Activated T-cell treated with anti-CD3 and anti-CD28 coated beads, Interleukin-2, amount 50 U/mL, for 72 hours (primary cell): Measurements from ENCODE around the gene AMFR. TPM values are rescaled to one million over a fixed set of nuclear protein-coding genes. Genes with fewer than 3 reads are reported as not detected.

Source experiments
- ATAC-seq, 2 donors: fragments of 150-1000 bp; cut with Tn5 transposase; replicated peaks in 1 of 2; 2 replicates each; pipeline ENCODE4 v1.10.0; 2021; ENCODE audit warnings: moderate library complexity in 2 of 2, mild to moderate bottlenecking in 1 of 2
- DNase-seq, 2 donors: peaks; one replicate each; pipeline ENCODE4 v3.0.0; 2021 to 2022; ENCODE audit warnings: mixed read lengths in 1 of 2
- H3K27ac Mint-ChIP-seq: one replicate; pipeline ENCODE4 v1.8.0; 2022; ENCODE audit warnings: mild to moderate bottlenecking, moderate library complexity, mixed read lengths
- H3K27me3 Mint-ChIP-seq: one replicate; pipeline ENCODE4 v1.8.0; 2022; ENCODE audit warnings: low read depth, mixed read lengths
- H3K36me3 Mint-ChIP-seq, 2 donors: one replicate each; pipeline ENCODE4 v1.8.0; 2022; ENCODE audit warnings: mixed read lengths in 2 of 2, mild to moderate bottlenecking in 1 of 2; ENCODE audit not compliant: insufficient read depth in 2 of 2
- H3K4me1 Mint-ChIP-seq: one replicate; pipeline ENCODE4 v1.8.0; 2022; ENCODE audit warnings: low read depth, mixed read lengths
- H3K4me3 Mint-ChIP-seq, 2 donors: one replicate each; pipeline ENCODE4 v1.8.0; 2022; ENCODE audit warnings: mild to moderate bottlenecking in 2 of 2, mixed read lengths in 2 of 2, moderate library complexity in 2 of 2
- H3K9me3 Mint-ChIP-seq, 2 donors: one replicate each; pipeline ENCODE4 v1.8.0; 2022; ENCODE audit warnings: mixed read lengths in 2 of 2
- total RNA-seq, 2 donors: library from RNA; stranded (reverse); gene quantifications; one replicate each; pipeline ENCODE4 v1.2.3, GENCODE V29; 2022

The AMFR gene
- total RNA-seq, 2 donors from 2014 or later, result 70.1 to 75.0 TPM

DNA sequence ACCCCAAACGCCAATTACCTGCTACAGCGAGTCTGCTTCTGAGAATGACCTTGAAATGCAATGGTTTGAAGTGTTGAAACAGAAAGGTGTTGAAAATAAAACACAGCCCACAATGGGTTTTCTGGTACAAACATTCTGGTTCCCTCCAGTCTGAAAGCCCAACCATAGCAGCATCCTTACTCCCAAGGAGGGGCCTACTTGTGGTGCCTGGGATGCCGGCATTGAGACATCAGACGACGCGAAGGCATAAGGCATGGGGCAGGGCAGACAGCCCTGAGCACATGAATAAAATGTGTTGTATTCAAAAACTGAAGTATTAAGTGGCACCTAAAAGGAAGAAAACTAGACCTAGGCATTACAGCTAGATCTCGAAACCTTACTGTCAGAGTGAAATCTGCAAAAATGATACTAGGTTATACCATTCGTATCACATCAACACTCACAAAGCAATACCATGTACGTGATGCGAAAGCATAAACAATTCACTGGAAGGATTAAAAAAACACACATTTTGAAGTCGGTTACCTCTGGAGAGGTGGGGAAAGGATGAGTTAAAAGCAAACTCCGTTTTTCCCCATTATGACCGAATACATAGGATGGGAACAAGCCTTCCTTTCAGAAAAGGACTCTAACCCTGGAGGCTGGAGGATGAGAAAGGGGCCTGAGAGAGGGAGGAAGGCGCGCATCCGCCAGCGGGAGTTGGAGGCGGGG is 25.1 kb upstream of the AMFR start:
- DNase-seq (peak in 1 of 2 donors; percentile 17), ATAC-seq (peak; percentile 14 to 53)
- peak overlapping the region; percentile 92 to 93 for H3K4me3 Mint-ChIP-seq
- peaks cover 13 to 40% of the 10 kb centered on the region in 2 donors for H3K36me3 Mint-ChIP-seq
- H3K27ac Mint-ChIP-seq, result peak overlapping the region; percentile 100
- peaks cover 50% of the 10 kb centered on the region for H3K4me1 Mint-ChIP-seq
- no peaks in the 10 kb centered on the region for H3K9me3 Mint-ChIP-seq
- no peaks in the 10 kb centered on the region for H3K27me3 Mint-ChIP-seq

DNA sequence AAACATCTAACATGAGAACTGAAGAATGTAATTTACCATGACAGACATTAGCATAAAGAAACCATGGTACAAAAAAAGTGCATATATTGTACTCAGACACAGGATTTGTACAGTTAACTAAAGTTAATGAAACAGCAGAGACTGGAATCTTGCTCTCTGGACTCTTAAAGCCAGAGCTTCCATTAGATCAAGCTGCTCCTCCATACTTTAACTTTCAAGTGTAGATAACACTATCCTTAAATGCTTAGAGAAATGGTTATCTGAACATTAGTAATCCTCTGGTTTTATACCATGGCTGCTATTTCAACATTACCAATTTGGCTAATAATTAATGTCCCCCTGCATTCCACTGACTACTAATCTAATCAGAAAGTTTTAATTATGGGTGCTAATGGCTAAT is 22.7 kb upstream of the AMFR start:
- peak overlapping the region; percentile 92 to 93 for H3K4me3 Mint-ChIP-seq
- H3K27me3 Mint-ChIP-seq, result no peaks in the 10 kb centered on the region
- H3K4me1 Mint-ChIP-seq, result peaks cover 48% of the 10 kb centered on the region
- no peaks in the 10 kb centered on the region for H3K9me3 Mint-ChIP-seq
- peaks cover 9 to 32% of the 10 kb centered on the region in 2 donors for H3K36me3 Mint-ChIP-seq
- no peak for DNase-seq
- no peak for ATAC-seq
- peak overlapping the region; percentile 100 for H3K27ac Mint-ChIP-seq

DNA sequence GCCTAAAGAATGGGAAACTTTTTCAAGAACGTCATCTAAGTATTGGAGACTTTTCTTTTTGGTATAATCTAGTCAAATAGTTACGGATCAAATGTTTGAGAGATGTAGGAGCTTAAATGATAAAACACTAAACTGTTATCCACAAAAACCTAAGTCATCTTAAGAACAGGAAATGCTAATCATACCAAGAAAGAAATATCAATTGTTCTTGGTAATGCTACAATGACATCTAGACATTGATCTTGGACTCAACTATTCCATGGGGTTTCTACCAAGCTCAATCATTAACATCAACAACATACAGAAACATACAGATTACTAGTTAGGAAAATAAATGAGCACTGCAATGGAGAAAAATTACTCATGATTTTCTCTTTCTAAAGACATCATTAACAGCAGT is 21.9 kb upstream of the AMFR start:
- no peaks in the 10 kb centered on the region for H3K27me3 Mint-ChIP-seq
- peak in 1 of 2 donors; percentile 16 for ATAC-seq
- peaks cover 12 to 37% of the 10 kb centered on the region in 2 donors for H3K36me3 Mint-ChIP-seq
- H3K4me1 Mint-ChIP-seq, result peaks cover 41% of the 10 kb centered on the region
- no peaks in the 10 kb centered on the region for H3K9me3 Mint-ChIP-seq
- H3K27ac Mint-ChIP-seq, result peak overlapping the region; percentile 100
- no peak for DNase-seq
- peak overlapping the region; percentile 92 to 93 for H3K4me3 Mint-ChIP-seq

DNA sequence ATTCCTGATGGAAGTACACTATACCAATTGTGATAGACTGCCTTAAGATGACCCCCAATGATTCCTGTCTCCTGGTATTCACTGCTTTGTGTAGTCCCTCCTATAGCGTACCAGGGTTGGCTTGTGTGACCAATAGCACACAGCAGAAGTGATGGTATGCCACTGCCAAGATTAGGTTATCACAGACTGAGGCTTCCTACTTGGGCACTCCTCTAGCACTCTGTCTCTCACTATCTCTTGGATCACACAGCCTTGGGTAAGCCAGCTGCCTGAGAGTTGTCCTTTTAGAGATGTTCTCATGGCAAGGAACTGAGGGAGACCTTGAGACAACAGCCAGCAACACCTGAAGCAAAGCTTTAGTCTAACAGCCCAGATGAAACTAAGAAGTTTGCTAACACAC is 12.7 kb upstream of the AMFR start:
- no peaks in the 10 kb centered on the region for H3K4me1 Mint-ChIP-seq
- ATAC-seq, result peak in 1 of 2 donors; percentile 23
- DNase-seq, result no peak
- H3K27ac Mint-ChIP-seq, result peak overlapping the region; percentile 59
- H3K9me3 Mint-ChIP-seq, result no peaks in the 10 kb centered on the region
- no peaks in the 10 kb centered on the region for H3K27me3 Mint-ChIP-seq
- peaks cover 11 to 28% of the 10 kb centered on the region in 2 donors for H3K36me3 Mint-ChIP-seq
- no peak overlapping the region for H3K4me3 Mint-ChIP-seq

DNA sequence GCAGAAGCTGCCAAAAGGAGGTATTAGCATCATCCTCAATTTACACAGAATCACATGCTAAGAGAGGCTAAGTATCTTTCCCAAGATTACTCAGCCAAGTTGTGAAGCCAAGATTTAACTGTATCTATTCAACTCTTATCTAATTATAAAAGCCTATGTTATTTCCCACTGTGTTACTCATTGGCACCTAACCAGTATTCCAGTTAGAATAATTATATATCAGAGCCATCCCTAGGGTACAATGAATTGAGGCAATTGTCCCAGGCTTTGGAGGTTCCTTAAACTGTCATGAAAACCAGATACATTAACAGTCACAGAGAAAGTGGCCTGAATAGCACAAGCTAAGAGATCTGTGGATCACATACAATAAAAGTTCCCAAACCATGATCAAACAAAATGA is 10.9 kb upstream of the AMFR start:
- DNase-seq (no peak), ATAC-seq (no peak)
- Mint-ChIP-seq H3K4me3 (no peak overlapping the region), H3K4me1 (no peaks in the 10 kb centered on the region), H3K9me3 (no peaks in the 10 kb centered on the region), H3K36me3 (peaks cover 8 to 29% of the 10 kb centered on the region in 2 donors), H3K27ac (peak overlapping the region; percentile 84), H3K27me3 (no peaks in the 10 kb centered on the region)

DNA sequence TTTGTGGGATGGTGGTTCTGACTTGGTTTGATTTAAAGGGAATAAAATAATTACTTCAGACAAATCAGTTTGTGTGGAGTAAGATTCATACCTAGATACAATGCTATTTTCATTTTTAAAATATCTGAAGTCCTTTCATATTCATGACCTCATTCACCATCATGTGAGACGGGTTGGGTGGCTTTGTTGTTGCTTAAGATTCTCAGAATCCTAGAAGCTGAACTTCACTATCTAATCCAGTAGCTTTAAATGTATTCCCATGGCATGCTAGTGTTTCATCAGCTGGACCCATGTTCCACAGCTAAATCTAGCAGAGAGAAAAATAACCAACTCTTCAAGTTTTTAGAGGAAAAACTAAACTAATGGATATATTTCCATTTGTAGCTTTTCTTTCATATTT is 2.7 kb upstream of the AMFR start:
- Mint-ChIP-seq H3K4me1 (peaks cover 27% of the 10 kb centered on the region), H3K36me3 (peaks cover 6 to 15% of the 10 kb centered on the region in 2 donors), H3K27me3 (no peaks in the 10 kb centered on the region), H3K9me3 (no peaks in the 10 kb centered on the region), H3K27ac (peak overlapping the region; percentile 40), H3K4me3 (peak overlapping the region in 1 of 2 donors; percentile 6)
- DNase-seq (no peak), ATAC-seq (peak in 1 of 2 donors; percentile 4)

DNA sequence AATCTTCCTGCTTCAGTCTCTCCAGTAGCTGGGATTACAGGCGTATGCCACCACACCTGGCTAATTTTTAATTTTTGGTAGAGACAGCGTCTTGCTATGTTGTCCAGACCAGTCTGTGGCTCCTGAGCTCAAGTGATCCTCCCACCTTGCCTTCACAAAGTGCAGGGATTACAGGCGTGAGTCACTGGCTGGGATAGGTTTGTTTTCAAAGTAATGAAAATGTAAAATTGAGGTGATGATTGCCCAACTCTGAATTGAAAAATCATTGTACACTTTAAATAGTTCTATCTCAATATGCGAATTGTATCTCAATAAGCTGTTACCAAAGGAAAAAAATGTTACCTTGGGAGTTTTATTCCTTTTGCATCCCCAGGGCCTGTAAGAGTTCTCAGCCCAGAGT is 1.2 kb upstream of the AMFR start:
- Mint-ChIP-seq H3K4me3 (peak overlapping the region; percentile 71 to 89), H3K4me1 (peaks cover 42% of the 10 kb centered on the region), H3K27ac (peak overlapping the region; percentile 91), H3K9me3 (no peaks in the 10 kb centered on the region), H3K27me3 (no peaks in the 10 kb centered on the region), H3K36me3 (peaks cover 4 to 7% of the 10 kb centered on the region in 2 donors)
- ATAC-seq (no peak), DNase-seq (no peak)

DNA sequence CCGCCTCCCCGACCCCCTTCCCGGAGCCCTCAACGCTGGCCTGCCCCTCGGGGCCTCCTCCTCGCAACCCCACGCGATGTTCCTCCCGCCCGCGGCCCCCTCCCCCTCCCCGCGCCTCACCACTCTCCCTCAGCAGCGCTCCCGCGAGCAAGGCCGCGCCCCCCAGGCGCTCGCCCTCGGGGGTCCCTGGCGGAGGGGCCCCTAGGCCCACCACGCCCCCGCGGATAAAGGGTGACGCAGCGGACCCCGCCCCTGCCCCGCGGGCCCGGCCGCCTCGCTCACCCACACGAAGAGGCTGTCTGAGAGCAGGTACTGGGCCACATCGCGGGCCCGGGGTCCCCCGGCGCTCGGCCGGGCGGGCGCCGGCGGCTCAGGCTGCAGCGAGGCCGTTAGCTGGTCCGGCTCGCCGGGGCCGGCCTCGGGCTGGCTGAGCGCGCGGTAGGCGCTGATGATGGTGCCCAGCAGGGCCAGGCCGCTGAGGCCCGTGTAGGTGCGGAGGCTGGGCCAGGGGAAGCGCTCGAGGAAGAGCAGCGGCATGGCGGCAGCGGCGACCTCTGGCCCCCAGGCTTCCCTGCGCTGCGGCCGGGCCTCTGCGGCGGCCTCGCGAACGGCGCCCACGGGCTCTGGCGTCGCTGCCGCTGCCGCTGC is 430 bp downstream of the AMFR start:
- H3K27me3 Mint-ChIP-seq, result no peaks in the 10 kb centered on the region
- no peaks in the 10 kb centered on the region for H3K9me3 Mint-ChIP-seq
- H3K27ac Mint-ChIP-seq, result peak overlapping the region; percentile 96
- DNase-seq (peak; percentile 57 to 58), ATAC-seq (peak; percentile 40 to 54)
- peaks cover 0 to 4% of the 10 kb centered on the region in 2 donors for H3K36me3 Mint-ChIP-seq
- H3K4me1 Mint-ChIP-seq, result peaks cover 56% of the 10 kb centered on the region
- H3K4me3 Mint-ChIP-seq, result peak overlapping the region; percentile 90 to 99

DNA sequence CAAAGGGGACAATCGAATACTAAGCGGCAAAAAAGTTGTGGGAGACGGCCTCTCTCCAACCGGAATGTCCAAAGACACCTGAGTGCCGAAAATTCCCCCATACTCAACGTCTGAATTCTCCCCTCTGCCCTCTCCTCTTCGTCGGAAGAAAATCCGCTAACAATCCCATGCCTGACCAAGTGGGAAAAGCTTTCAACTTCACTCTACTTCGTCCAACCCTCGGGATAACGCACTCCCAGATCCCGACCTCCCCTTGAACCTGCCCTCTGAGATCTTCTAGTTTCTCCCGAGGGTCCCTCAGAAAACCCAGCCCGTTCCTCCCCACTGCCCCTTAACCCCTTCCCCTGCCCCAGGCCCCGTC is 961 bp downstream of the AMFR start:
- Mint-ChIP-seq H3K36me3 (peaks cover 0 to 4% of the 10 kb centered on the region in 2 donors), H3K4me3 (peak overlapping the region; percentile 90 to 99), H3K27ac (peak overlapping the region; percentile 96), H3K4me1 (peaks cover 56% of the 10 kb centered on the region), H3K9me3 (no peaks in the 10 kb centered on the region), H3K27me3 (no peaks in the 10 kb centered on the region)
- no peak for ATAC-seq
- DNase-seq, result no peak

DNA sequence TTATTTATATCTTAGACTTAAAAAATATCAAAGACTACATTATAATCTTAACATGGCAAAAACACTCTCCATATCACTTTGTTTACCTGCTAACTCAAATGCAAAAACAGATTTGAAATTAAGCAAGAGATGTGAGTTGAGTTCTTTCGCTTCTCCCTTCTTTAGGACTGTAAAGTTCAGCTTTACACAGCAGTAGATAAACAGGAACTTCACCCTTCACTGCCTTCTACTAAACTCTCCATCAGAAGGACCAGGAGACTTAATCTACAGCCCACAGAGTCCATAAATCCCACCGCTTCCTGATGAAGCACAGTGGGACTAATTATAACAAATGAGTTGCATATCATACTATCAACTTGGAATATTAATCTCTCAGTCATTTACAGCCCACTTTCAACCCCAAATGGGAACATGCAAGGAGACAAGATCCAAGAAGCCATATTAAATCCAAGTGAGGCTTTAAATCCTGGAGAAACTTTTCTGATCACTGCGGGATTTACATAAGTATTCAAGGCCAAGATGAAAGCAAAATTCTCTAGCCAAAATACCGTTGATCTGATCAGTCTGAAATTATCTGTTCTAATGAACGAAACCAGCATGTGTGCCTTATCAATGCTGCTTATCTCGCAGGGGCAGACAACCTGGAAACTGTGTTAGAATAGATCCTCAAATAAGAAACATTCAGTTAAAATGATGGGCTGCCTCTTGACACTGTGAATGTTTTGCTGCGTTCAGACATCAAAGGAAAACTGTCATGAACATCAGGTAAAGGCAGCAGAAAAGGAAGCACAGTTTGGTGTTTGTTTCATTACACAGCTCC is 1.6 kb downstream of the AMFR start:
- ATAC-seq (no peak), DNase-seq (no peak)
- Mint-ChIP-seq H3K36me3 (peaks cover 0 to 4% of the 10 kb centered on the region in 2 donors), H3K27ac (peak overlapping the region; percentile 96), H3K4me1 (peaks cover 56% of the 10 kb centered on the region), H3K27me3 (no peaks in the 10 kb centered on the region), H3K9me3 (no peaks in the 10 kb centered on the region), H3K4me3 (peak overlapping the region; percentile 90 to 99)

DNA sequence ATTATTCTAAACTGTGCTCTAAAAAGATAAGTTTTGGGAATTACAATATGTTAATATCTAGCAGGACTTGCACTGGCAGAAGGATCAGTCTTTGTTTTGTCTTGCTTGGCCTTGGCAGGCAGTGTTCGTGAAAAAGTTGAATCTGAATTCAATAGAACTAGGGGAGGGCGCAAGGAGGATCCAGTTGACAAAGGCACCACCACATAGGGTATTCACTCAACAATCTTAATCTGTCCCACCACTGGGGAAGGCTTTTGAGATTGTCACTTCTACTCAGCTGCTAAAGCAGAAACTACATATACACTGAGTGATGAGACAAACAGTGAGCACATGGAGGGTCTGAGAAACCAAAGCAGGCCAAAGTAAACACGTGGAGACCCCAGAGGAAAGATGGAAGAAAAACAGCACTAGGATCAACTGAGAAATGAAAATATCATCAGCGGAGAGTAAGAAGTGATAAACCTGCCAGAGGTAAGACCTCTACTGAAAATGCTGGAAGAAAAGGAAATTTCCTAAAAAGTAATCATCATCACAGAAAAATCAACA is 2.4 kb downstream of the AMFR start:
- Mint-ChIP-seq H3K27ac (no peak overlapping the region), H3K4me1 (peaks cover 56% of the 10 kb centered on the region), H3K27me3 (no peaks in the 10 kb centered on the region), H3K36me3 (peaks cover 0 to 4% of the 10 kb centered on the region in 2 donors), H3K4me3 (peak overlapping the region; percentile 33 to 53), H3K9me3 (no peaks in the 10 kb centered on the region)
- ATAC-seq (no peak), DNase-seq (no peak)

DNA sequence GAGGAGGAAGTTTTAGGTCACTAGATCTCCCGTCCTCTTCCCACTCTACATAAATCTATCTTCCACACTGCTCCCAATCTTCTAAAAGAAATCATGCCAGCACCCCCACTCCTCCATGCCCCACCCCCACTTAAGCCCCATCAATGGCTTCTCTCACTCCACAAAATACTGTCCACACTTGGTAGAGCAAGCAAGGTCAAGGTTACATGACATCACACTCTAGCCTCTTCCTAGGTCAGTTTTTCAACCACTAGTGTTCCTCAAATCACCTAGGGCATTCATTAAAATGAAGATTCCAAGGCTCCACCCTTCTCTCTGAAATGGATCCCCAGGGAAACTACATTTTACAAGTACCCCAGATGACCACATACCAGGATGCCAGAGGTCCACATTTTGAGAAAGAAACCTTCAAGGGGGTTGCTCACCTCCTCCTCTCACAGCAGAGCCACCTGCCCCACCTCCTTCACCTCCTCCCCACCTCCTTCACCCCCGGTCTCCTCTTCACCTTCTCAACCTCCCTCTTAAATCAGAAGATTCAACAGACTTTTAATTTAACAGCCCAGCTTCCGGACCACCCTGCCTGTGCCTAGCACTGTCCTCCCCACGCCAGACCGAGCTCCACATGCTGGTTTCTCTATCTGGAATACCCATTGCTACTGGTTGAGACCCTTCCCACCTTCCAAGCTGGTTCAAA is 3.2 kb downstream of the AMFR start:
- peak overlapping the region; percentile 49 for H3K27ac Mint-ChIP-seq
- H3K9me3 Mint-ChIP-seq, result no peaks in the 10 kb centered on the region
- H3K4me3 Mint-ChIP-seq, result peak overlapping the region; percentile 5 to 53
- H3K27me3 Mint-ChIP-seq, result no peaks in the 10 kb centered on the region
- H3K4me1 Mint-ChIP-seq, result peaks cover 50% of the 10 kb centered on the region
- H3K36me3 Mint-ChIP-seq, result peaks cover 0 to 4% of the 10 kb centered on the region in 2 donors
- no peak for ATAC-seq
- DNase-seq, result no peak
